ENCODE results near the gene TPX2.

DNA sequence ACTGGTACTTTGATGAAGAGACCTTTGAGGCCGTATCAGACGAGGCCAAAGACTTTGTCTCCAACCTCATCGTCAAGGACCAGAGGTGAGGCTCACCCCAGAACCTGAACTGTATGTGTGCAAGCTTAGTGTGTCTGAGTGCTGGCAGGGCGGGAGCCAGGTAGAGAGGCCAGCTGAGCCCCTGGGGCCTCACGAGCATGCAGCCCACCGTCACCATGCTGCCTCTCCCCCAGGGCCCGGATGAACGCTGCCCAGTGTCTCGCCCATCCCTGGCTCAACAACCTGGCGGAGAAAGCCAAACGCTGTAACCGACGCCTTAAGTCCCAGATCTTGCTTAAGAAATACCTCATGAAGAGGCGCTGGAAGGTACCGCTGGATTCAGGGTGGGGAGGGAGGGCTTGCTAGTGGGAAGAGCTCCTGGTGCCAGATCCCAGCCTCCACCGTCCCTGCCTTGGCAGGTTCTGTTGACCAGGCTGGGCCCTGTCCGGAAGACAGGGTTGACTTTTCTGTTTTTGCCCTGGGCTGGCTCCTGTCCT is 92.7 kb downstream of the TPX2 start:
- TF ChIP-seq EP300 (conservative IDR thresholded peaks at IDR 0.05; ENCODE audit: poor library complexity, severe bottlenecking), result no peak
- no peak for TF ChIP-seq CTCF (IDR thresholded peaks at IDR 0.05; ENCODE audit: poor library complexity, severe bottlenecking)
- TF ChIP-seq TAF1 (IDR thresholded peaks at IDR 0.05; ENCODE audit: low read depth), result no peak
